NCI-H1417 treated with DMSO at 0.1 percent for 48 hours (cell line): ENCODE data around the gene RDH8.
"Not testable (repeated sequence)": the region's sequence is repeated elsewhere in the genome, so short reads cannot be mapped to it uniquely, and the experiment has no call there.

Experiments
- DNase-seq: peaks from one replicate; lab custom pipeline; 2025; lab: John Stamatoyannopoulos, UW

The RDH8 gene

GRCh38 chr19:10005632-10006334, 7.5 kb upstream of the RDH8 start:
- DNase-seq, result no peak

- DNase-seq, result no peak
Measured at GRCh38 chr19:10006335-10006708, 7.0 kb upstream of the RDH8 start.

GRCh38 chr19:10006752-10007323, 6.4 kb upstream of the RDH8 start:
- DNase-seq, result no peak

- DNase-seq, result no peak
Measured at GRCh38 chr19:10007371-10008183, 5.7 kb upstream of the RDH8 start.

GRCh38 chr19:10008184-10008765, 5.0 kb upstream of the RDH8 start:
- no peak for DNase-seq

GRCh38 chr19:10009714-10010224, 3.5 kb upstream of the RDH8 start:
- DNase-seq, result no peak

- no peak for DNase-seq
Measured at GRCh38 chr19:10010247-10010691, 3.0 kb upstream of the RDH8 start, which contains the start of gene COL5A3. TSS of gene COL5A3 (minus strand) at chr19:10010504. CDS start at chr19:10010385, 119 bp downstream.

GRCh38 chr19:10010939-10011338, 2.3 kb upstream of the RDH8 start:
- no peak for DNase-seq

- no peak for DNase-seq
Measured at GRCh38 chr19:10011974-10012373, 1.3 kb upstream of the RDH8 start.

- no peak for DNase-seq
Measured at GRCh38 chr19:10013834-10014618, 743 bp downstream of the RDH8 start.

- DNase-seq, result no peak
Measured at GRCh38 chr19:10018263-10018662, 5.0 kb downstream of the RDH8 start.

GRCh38 chr19:10018786-10019185, 5.5 kb downstream of the RDH8 start:
- DNase-seq, result no peak

GRCh38 chr19:10019246-10019645, 6.0 kb downstream of the RDH8 start:
- DNase-seq, result no peak

GRCh38 chr19:10020851-10021250, 7.6 kb downstream of the RDH8 start:
- no peak for DNase-seq

GRCh38 chr19:10021446-10021845, 8.2 kb downstream of the RDH8 start:
- DNase-seq, result no peak

GRCh38 chr19:10021863-10022262, 8.6 kb downstream of the RDH8 start:
- DNase-seq, result no peak

- not testable (repeated sequence) for DNase-seq
Measured at GRCh38 chr19:10023096-10023495, 9.8 kb downstream of the RDH8 start.

- DNase-seq, result no peak
Measured at GRCh38 chr19:10026744-10027143, 13.5 kb downstream of the RDH8 start.

- DNase-seq, result peak; percentile 62
Measured at GRCh38 chr19:10027158-10027997, 14.1 kb downstream of the RDH8 start.

GRCh38 chr19:10033614-10034013, 20.3 kb downstream of the RDH8 start:
- DNase-seq, result no peak
